Endothelial cell of hepatic sinusoid (primary cell): Measurements from ENCODE around the gene GRK5.

Experiments
- in situ Hi-C: cut with HindIII; loops from 2 replicates; pipeline ENCODE4 v1.10.0; 2017; ENCODE audit warnings: low sequenced_read_pairs

The GRK5 gene

GRCh38 chr10:119505131-119505551, 297.8 kb downstream of the GRK5 start:
- in situ Hi-C loops: no loop called here
